ENCODE results near the gene TMEM235.
A peak's percentile ranks its signal among the peaks of the same experiment; 100 is the strongest.

The TMEM235 gene

DNA sequence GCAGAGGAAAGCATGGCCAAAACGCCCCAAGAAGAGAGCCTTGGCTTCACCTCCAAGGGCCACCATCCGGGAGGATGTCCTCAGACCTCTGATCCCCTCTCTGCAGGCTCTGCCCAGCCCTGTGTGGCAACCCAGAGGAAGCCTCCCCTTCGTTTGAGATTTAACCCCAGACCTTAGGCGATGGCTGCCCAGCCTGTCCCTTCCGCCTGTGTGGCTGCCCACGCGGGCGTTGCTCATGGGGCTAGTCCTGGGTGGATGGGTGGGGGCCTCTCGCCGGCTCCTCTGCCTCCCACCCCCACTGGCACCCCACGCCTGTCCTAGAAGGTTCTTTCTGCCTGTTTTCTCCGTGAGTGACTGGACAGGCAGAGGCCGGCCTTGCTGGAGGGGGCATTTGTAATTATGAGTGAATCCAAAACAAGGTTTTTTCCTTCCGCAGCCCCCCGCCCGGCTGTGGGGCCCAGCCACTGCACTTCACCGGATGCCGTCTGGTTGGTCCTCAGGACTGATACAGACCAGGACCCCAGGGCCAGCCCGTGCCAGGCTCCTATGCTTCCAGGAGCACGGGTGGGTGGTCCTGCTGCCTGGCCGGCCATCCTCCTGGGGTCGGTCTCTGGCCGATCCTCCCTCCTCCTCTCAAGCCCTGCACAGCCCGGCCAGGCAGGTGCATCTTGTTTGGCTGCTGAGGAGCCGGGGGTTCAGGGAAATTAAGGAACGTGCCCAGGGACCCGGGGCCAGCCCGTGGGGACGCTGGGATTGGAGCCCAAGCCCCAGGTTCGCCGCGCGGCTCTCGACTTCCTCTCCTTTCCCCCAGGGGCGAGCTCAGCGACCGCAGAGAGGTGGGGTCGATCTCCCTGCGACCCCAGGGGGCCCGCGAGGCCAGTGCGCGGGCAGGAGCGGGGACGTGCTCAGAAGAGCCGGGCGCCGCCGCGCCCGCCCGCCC, at the start of gene TMEM235:
Gene TMEM235, plus strand, starts transcription at position 636 of the 940 bp plus-strand sequence. CDS start 393 bp downstream, outside the sequence.
- no peak for DNase-seq

DNA sequence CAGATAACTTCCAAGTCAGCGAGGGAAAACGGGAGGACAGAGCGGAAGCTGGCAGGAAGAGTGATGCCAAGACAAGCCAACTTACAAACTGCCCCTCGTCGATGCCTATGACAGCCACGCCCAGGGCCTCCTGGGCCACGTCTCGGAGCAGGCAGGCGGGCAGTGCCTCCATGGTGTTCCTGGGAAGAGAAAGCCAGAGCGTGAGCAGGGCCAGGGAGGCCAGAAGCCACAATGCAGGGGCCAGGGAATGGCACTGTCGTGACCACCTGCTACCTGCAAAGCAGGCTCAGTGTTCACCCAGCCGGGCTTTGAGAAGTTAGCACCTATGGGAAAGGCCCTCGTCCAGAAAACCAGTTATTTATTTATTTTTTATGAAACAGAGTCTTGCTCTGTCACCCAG, 48.9 kb upstream of the TMEM235 start:
- DNase-seq: no peak

DNA sequence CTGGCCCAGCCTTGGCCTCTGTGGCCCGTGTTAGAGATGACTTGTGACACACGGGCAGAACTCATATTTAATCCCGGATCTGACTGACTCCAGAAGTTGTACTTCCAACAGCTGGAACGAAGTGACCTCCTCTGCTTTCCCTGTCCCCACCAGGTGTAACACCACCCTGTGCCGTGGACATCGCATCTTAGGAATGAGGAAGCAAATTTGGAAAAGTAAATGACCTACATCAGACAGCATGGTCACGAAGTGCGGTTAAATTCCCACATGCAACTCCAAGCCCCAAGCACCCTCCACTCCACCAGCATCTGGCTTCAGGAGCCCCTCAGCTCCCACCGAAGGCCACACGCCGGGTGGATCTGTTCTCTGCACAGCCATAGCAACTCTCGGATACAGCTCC, 47.5 kb upstream of the TMEM235 start:
- no peak for DNase-seq

DNA sequence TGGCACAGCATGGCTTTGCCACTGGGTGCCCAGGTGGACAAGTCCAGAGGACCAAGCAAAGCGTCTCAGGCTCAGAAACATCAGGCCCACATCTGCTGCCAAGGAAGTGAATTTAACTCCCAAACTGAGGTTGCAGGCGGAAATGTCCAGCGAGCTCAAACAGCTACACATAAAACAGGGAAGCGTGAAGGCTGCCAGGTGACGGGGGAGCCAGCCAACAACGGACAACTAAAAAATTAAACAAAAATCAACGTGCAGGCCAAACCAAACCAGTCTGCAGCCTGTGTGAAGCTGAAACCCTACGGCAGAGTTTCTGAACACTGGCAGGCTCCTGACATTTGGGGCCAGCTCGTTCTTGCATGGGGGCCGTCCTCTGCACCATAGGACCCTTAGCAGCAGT, 47.1 kb upstream of the TMEM235 start:
- DNase-seq: no peak

DNA sequence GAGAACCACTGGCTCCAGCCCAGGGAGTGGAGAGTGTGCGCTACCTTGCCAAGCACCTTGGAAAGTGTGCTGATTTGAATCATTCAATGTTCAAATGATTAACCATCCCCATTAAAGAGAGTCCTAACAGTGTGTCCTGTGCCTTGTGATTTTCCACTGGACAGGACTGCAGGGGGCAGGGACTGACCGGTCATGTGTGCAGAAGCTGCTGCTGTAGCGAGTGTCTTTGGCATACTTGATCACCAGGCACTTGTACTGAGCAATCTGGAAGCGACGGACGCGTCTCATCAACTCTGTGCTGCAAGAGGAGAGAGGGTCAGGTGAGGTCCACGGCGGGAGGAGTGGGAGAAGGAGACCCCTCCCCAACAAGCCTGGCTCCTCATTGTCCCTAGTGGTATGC, 46.6 kb upstream of the TMEM235 start:
- no peak for DNase-seq

DNA sequence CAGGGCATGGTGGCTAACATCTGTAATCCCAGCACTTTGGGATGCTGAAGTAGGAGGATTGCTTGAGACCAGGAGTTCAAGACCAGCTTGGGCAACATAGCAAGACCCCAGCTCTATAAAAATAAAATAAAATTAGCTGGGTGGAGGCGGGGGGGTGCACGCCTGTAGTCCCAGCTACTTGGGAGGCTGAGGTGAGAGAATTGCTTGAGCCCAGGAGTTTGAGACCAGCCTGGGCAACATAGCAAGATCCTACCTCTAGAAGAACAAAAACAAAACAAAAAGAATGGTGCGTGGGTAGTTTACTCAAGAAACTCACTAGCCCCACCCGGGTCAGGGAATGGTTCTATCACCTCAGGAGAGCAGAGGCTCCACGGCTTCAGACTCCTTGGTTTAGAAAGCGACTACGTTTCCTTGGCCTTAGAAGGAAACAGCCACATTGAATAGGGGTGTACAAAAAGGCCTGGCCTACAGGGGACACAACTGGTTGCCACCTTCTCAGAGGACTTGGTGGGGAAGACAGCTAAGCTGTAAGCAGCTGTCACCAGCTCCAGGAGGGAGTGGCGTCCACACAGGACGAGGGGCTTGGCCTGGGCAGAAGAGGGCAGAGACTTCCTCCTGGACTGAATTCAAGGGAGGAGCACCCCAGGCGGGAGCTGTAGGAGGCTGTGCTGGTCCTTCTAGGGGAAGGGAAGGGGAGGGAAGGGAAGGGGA, 45.3 kb upstream of the TMEM235 start:
- DNase-seq: no peak

DNA sequence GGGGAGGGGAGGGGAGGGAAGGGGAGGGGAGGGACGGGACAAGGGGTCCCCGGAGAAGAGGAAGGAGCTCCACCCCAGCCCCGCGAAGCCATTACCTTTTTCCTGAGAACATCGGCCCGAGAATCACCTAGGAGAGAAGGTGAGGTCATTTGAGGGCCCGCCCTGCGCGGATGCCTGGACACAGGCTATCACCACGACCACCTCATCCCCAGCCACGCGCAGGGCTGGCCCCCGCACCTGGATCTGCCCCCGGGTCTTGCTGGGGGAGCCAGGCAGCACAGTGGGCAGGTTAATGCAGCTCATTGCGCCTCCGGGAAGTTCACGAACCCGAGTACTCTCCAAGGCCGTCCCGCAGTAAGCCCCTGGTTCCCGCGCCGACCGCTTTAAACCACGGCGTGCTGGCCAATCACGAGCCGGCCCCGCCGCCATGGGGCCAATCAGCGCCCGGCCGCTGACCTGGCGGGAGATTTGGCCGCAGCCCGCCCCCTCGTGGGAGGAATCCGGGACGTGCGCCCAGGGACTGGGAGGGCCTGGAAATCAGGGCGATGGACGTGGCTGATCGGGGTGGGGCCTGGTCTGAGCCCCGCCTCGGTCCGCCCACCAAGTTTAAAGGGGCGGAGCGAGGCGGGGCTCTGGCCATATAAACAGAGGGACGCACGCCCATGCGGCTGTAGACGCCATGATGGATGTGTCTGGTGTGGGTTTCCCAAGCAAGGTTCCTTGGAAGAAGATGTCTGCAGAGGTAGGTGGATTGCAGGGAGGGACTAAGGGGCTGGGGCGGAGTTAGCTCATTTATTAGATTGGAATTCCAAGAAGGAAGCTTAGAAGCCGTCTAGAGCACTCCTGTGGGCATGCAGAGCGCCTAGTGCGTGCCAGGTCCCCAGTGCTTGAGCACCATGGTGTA, 44.5 kb upstream of the TMEM235 start, which contains the start of the genes AFMID and TK1:
Gene AFMID, plus strand, starts transcription at position 671 of the 904 bp plus-strand sequence. Its CDS starts 9 bp downstream, at position 680.
Gene TK1, minus strand, starts transcription at position 361 of the 904 bp plus-strand sequence. Its CDS starts 58 bp downstream, at position 303.
- DNase-seq: peak; percentile 89

DNA sequence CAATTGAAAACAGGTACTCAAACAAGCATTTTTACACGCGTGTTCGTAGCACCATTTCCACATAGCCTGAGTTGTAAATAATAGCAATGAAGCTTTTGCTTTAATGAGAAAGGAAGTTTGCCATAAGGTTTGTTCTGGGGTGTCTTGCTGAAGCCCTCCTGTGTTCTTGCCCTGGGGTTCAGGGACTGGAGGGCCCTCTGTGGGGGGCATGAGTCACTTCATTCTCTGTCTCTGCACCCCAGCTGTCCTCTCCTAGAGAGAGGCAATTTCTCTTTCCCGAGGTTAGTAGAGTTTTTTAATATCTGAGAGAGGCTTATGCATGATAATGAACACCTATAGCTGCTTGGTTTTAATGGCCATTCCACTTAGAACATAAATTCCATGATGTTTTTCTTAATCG, 34.7 kb upstream of the TMEM235 start:
- no peak for DNase-seq

DNA sequence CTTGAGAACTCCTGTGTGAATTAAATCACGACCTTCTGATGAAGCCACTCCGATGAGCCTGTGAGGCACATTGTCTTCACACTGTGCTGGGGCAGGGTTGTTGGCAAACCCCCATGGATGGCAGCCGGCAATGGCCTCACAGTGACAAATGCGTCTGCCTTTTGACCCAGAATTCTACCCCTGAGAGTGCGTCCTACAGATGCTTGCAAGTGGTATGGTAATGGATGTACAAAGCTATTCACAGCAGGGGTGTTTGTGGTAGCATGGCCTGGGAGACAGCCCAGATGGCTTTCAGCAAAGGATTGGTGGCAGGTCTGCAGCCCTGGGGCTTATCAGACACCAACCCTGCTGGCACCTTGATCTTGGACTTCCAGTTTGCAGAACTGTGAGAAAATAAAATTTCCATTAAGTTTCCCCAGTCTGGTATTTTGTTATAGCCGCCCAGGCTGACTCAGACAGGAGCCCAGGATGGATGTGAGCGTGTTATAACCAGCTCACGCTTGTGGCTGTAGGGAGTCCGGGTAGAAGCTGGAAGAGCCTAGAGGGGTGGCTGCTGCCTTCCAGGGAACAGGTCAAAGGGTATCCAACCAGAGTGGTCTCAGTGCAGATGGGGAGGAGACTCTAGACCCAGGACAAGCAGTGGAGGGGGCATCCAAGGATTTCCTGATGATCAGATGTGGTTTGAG, 34.1 kb upstream of the TMEM235 start:
- no peak for DNase-seq

DNA sequence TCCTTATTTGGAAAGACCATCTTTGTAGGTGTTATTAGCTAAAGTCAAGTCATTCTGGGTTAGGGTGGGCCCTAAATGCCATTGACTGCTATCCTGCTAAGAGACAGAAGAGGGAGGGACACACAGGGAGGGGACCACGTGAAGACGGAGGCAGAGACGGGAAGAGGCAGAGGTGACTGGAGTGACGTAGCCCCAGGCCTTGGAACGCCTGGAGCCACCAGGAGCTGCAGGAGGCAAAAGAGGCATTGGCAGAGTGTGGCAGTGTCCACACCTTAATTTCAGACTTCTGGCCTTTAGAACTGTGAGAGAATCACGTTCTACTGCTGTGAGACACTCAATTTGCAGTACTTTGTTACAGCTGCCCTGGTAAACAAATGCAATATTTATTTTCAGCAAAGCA, 31.0 kb upstream of the TMEM235 start:
- DNase-seq: no peak

DNA sequence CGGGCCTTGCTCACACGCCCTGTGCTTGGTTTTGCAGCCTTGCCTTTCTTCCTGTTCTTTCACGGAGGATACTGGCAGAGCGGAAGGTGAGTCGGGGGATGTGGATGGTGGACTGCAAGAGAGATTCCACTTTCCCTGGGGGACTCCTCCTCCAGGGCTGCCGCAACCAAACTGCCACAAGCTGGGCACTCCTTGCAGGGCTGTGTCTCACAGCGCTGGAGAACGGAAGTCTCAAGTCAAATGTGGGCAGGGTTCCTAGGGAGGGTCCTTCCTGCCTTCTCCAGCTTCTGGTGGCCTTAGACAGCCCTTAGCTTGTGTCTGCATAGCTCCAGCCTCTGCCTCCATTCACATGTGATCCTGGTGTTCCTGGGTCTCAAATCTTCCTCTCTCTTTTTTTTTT, 28.8 kb upstream of the TMEM235 start:
- DNase-seq: no peak

DNA sequence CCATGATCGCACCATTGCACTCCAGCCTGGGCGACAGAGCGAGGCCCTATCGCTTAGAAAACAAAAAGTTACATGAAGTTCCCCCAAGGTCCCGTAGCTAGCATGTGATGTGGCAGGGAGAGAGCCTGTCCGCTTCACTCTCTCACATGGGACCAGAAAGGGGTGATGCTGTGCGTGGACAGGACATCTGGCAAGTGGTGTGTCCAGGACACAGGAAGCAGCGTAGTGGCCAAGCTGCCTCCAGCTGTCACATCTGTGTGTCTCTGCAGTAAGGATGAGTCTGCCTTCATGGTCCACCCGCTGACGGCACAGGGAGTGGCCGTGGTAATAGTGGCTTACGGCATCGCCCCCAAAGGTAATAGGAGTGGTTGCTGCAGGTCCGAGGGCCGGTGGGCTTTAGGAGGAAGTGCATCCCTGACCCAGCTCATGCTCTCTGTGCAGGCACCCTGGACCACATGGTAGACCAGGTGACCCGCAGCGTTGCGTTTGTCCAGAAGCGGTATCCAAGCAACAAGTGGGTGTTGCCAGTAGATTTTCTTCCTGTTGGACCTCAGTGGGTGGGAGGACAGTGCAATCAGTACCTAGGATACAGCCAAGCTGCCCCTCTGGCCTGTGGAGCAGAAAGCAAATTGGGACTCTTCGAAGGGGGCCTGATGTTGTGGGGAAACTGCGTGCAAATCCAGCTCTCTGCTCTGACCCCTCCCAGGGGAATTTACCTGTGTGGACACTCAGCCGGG, 26.9 kb upstream of the TMEM235 start:
- no peak for DNase-seq

DNA sequence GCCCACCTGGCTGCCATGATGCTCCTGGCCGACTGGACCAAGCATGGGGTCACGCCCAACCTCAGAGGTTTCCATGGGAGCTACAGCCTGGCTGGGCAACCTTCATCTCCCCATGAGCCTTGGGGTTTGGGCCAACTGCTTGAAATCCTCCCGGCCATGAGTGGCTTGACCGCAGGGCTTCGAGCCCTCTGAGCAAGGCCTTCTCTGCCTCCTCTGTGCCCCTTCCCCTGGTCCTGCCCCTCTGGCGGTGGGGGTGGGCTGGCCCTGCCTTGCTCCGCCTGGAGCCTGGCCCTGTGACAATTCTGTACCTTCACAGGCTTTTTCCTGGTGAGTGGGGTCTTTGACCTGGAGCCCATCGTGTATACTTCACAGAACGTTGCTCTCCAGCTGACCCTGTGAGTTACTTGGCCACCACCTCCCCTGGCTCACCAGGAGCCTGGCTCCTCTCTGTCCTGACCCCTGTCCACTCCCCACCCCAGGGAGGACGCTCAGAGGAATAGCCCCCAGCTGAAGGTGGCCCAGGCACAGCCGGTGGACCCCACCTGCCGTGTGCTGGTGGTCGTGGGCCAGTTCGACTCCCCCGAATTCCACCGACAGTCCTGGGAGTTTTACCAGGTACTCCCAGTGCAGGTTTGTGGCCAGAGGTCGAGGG, 26.2 kb upstream of the TMEM235 start:
- no peak for DNase-seq

DNA sequence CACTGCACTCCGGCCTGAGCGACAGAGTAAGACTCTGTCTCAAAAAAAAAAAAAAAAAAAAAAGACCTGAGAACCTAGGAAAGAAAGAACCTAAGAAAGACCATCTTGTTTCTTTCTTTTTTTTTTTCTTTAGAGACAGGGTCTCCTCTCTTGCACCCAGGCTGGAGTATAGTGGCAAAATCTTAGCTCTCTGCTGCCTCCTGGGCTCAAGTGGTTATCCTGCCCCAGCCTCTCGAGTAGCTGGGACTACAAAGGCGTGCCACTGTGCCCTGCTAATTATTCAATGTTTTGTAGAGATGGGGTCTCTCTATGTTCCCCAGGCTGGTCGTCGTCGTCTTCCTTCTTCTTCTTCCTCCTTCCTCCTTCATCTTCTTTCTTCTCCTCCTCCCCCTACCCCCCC, 25.1 kb upstream of the TMEM235 start:
- DNase-seq: no peak

DNA sequence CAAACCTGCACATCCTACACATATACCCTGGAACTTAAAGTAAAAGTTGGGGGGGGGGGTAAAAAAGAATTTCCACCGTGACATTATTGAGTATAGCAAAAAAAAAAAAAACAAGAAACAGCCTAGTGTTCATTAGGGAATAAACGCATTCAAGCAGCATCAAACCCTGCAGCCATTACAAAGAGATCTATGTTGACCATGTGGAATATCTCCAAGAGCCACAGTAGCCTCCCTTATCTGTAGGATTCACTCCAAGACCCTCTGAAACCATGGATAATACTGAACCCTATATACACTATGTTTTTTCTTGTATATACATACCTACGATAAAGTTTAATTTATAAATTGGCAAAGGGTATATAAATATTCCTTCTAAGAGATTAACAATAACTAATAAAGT, 22.9 kb upstream of the TMEM235 start:
- no peak for DNase-seq

DNA sequence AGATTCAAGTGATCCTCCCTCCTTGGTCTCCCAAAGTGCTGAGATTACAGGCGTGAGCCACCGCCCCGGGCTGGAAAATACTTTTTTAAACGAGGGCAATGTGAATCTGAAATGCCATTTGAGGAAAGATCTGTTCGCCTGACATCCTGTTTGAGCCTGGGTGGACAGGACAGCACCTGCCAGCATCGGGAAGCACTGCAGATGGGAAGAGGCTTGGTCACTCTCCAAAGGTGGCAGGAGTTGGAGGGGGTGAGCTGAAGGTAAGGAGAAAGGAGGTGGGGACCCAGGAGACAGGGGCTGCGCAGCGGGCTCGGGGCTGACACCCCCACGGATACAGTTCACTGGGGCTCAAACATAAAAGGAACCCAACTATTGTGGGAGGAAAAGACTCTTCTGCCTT, 21.3 kb upstream of the TMEM235 start:
- no peak for DNase-seq

DNA sequence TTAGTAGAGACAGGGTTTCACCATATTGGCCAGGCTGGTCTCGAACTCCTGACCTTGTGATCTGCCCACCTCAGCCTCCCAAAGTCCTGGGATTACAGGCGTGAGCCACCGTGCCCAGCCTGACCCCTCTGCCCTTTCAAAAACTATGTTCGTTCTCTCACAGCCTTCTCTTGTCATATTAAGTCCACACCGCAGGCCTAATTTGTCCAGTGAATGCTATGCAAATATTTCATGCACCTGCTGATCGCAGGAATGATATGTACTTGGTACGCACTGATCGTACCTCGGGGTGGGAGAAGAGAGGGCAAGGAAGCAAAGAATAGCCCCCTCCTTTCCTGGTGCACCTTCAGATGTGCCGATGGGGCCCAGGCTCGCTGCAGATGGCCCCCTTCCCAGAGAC, 20.4 kb upstream of the TMEM235 start:
- no peak for DNase-seq

DNA sequence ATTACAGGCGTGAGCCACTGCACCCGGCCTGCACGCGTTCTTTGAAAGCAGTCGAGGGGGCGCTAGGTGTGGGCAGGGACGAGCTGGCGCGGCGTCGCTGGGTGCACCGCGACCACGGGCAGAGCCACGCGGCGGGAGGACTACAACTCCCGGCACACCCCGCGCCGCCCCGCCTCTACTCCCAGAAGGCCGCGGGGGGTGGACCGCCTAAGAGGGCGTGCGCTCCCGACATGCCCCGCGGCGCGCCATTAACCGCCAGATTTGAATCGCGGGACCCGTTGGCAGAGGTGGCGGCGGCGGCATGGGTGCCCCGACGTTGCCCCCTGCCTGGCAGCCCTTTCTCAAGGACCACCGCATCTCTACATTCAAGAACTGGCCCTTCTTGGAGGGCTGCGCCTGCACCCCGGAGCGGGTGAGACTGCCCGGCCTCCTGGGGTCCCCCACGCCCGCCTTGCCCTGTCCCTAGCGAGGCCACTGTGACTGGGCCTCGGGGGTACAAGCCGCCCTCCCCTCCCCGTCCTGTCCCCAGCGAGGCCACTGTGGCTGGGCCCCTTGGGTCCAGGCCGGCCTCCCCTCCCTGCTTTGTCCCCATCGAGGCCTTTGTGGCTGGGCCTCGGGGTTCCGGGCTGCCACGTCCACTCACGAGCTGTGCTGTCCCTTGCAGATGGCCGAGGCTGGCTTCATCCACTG, 17.3 kb upstream of the TMEM235 start, which contains the start of gene BIRC5:
Gene BIRC5, plus strand, starts transcription at position 238 of the 690 bp plus-strand sequence. Its CDS starts 64 bp downstream, at position 302.
- DNase-seq: peak; percentile 88

DNA sequence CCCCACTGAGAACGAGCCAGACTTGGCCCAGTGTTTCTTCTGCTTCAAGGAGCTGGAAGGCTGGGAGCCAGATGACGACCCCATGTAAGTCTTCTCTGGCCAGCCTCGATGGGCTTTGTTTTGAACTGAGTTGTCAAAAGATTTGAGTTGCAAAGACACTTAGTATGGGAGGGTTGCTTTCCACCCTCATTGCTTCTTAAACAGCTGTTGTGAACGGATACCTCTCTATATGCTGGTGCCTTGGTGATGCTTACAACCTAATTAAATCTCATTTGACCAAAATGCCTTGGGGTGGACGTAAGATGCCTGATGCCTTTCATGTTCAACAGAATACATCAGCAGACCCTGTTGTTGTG, 16.7 kb upstream of the TMEM235 start:
- no peak for DNase-seq
